NCI-H2107 treated with DMSO at 0.1 percent for 48 hours (cell line): ENCODE data around the gene UGT1A1.

Experiments
- DNase-seq: peaks from one replicate; lab custom pipeline; 2025; ENCODE audit not compliant: unreplicated experiment; lab: John Stamatoyannopoulos, UW

Gene UGT1A1

DNA sequence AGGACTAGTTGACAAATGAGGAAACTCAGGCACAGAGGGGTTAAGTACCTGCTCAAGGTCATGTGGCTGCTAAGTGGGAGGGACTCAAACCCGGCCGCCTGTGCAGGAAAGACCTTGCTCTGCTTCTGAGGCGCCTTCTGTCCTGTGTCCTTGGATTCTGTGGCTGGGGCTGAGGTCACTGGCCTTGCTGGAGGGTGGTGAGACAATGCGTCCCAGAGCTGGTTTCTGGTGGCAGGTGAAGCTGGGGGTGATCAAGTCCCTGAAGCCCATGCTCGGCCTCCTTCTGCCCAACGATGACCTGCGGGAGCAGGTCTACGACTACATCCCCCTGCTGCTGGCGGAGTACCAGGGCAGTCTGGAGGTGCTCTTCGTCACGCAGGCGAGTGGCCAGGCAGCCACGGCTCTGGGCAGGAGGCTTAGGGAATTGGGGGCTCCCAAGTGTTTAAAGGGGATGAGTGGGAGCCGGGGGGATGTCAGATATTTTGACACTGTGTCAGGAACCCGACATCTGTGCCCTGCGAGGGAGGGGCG, 34.1 kb downstream of the UGT1A1 start:
- DNase-seq: no peak

DNA sequence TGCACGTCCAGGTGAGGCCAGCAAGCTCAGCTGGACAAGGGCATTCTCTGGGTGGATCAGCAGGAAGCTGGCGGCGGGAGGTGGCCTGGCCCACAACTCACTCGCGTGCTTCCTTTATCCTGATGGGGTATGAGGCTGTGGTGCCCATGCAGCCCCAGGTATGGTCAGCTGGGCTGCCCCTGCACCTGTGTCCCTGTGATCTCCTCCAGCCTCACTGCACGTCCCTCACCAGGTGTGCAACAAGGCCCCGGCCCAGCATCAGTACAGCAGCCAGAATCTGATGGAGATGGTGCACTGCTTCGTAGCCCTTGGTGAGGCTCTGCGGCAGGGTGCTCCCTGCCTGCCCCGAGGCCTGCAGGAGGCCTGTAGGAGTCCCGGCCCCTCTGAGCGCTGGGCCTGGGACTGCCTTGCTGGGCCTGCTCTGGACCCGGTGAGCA, 35.7 kb downstream of the UGT1A1 start:
- no peak for DNase-seq

DNA sequence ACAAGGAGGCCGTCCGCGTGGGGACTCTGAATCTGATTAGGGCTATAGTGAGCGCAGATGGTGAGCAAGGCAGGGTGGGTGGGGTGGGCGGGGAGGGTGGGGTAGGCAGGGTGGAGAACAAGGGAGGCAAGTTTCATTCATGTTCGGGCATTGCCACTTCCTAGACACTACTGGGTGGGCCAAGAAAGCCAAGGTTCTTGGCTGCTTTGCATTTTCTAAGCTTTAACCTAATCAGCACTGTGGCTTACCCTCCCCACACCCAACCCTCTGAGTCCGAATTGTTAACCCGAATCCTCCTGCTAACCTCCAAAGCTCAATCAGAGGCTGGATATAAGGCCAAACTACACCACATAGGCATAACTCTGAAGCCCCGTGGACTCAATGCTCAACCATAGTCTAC, 36.2 kb downstream of the UGT1A1 start:
- DNase-seq: no peak

DNA sequence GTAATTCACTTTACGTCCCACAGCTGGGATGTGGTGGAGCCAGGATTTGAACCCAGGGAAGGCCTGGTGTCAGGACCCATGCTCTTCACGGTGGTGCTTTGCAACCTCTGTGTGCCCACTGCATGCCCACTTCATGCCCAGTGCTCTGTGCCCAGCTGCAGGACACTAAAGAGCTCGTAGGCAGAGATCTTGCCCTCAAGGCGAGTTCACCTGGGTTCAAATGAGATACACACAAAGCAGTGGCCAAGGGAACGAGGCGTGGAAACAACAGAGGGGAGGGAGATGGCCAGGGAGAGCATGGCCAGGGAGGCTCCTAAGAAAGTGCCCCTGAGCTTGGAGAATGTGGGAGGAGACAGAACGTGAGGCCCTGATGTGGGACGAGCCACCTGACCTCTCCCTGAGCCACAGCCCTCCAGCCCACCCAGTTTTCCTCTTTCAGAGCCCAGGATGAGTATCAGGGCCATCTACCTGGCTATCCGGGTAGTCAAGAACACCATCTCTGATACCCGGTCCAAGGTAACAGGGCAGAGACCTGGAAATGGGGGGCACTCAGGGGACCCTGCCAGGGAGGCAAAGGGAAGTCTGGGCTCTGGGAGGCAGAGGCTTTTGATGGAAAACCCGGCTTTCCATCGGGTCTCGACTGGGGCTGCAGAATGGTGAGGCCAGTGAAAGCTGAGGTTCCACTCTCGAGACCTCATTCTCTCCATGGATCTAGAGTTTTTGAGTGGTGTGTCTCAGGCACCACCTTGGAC, 38.4 kb downstream of the UGT1A1 start:
- DNase-seq: no peak

DNA sequence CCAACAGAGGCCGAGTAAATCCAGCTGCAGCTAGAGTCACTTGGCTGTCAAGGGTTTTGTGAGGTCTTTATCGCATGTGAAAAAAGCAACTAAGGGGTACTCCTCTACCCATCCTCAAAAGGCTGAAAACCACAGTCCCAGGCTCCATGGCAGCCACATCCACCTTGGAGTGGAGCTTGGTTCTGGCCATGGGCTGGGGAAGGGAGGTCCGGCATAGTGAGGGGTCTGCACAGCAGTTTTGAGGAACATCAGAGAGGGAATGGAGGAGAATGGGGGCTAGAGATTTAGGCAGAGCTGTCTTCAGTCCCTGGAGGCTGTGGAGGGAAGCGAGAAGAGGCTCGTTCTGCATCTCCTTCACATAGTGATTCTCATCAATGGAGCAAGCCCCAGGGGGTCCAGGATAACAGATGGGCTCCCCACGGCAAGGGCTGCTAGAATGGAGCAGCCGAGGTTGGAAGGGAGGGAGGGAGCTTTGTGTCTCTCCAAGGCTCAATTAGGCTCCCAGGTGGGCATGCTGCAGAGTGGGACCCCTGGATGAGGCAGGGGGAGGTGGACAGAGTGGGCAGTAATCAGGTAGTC, 39.1 kb downstream of the UGT1A1 start:
- DNase-seq: no peak

DNA sequence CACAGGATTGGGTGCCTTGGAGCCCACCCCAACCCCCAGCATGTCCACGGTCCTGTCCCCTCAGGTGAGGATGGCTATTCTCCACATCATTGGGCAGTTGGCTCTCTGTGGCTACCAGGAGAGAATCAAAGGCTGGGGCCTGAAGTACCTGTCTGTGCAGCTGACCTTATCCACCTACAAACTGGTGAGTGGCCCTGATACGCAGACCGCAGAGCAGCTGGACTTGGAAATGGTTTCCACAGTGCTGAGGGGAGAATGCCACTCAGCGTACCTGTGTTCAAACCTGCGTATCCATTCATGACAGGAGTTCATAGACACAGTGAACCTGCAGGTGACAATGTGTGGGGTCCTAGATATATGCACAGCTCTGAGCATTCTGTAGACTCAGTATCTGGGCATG, 39.6 kb downstream of the UGT1A1 start:
- DNase-seq: no peak

DNA sequence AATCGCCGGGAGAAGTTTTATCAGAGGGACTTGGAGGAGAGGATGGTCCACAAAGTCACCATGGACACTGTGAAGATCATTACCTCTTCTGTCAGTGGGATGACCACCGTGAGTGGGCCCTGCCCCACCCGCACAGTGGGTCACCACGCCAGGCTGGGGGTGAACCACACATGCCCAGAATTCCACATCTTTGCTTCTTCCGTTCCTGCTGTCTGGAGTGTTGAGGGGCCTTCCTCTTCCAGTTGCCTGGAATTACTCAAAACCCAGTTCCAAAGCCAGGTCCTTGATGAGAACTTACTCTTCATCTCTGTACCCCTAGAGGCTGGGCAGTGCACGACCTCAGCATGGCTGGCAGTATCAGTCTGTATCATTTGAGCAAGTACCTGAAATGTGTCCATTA, 40.1 kb downstream of the UGT1A1 start:
- no peak for DNase-seq

DNA sequence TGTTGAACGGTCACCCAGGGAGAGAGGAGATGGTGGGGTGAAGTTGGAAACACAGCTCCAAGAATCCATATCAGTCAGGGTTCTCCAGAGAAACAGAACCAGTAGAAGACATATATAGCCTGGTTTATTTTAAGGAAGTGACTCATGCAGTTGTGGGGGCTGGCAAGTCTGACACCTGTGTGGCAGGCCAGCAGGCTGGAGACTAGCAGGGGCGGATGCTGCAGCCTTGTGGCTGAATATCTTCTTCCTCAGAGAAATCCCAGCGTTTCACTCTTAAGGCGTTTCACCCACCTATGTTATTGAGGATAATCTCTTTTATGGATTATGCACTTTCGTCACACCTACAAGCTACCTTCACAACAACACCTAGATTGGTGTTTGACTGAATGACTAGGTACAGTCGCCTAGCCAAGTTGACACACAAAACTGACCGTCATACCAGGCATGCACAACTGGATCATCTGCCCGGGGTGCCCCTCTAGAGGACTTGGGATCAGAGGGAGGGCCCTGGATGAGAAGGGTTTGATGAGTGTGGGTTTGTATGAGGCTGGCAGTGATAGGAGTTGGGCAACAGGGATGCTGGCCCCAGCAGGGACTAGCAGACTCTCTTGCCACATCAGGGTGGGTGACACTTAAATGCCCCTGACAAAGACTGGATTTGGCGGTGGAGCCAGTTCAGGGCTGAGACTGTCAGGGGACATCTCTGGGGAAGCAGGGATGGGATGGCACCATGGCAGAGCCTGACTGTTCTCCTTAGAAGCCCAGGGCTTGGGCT, 41.5 kb downstream of the UGT1A1 start:
- DNase-seq: no peak

DNA sequence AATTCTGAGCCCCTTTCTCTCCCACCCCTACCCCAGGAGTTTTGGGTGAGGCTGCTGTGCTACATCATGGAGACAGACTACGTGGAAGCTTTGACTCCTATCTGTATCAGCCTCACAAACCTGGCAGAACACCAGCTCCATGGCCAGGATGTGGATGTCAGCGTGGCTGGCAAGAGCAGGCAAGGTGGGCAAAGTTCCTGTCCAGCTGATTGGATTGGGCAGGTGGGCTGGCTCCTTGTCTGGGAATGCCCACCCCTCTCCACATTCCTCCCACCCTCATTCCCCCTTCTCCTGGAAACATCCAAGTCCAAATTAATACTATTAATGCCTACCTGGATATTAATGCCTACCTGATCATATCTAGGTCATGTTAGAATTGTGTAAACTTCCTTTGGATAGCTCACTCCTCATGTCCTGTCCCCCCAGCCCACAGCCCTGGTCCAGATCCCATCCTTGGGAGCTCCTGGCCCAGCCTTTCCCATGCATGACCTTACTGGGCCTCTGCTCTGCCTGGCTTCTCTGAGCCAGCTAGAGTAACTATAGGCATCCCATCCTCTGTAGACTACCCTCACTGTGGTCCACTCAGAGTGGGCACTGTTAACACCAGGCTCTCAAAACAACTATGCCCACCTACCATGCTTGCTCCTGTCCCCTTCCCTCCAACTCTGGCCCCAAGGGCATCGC, 42.2 kb downstream of the UGT1A1 start:
- no peak for DNase-seq

DNA sequence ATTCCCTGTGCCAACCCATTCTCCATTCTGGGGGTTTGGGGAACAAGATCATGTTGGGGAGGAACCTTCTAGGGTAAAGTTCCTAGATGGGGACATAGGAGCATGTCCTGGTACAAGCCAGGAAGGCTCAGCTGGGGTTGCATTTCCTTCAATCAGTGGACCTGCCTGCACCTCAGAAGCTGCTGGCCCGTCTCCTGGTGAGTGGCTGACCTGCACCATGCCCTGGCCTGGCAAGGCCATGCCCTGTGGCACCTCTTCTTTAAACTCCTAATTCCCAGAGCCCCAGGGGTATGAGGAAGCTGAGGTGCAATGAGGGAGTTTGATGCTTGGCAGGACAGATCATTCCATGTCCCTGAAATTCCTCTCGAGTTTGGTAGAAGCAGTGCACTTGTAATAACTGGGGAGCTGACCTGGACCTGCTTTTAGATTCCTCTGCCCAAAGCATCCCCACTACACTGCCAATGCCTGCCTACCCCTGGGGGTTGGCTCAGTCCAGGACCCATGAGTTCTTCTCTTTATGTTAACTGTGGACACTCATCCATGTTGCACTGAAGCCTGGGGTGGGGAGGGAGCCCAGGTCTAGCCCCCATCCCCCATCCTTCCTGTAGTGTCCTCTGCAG, 43.3 kb downstream of the UGT1A1 start:
- DNase-seq: no peak

DNA sequence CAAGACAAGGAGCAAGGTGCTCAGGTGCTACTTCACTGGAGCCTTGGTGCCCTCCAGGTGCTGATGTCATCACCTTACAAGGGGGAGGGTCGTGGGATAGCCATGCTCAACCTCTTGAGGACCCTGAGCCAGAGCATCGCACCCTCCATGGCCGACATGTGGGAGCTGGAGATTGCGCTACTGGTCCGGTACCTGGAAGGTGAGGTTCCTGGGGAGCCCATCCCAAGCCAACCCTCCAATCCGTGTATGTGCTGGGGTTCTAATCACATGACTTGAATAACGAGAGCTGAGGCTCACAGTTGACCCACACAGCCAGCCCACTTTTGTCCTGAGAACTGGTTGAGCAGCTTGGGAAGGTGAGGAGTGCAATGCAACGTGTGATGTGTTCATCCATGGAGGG, 43.9 kb downstream of the UGT1A1 start:
- DNase-seq: no peak

DNA sequence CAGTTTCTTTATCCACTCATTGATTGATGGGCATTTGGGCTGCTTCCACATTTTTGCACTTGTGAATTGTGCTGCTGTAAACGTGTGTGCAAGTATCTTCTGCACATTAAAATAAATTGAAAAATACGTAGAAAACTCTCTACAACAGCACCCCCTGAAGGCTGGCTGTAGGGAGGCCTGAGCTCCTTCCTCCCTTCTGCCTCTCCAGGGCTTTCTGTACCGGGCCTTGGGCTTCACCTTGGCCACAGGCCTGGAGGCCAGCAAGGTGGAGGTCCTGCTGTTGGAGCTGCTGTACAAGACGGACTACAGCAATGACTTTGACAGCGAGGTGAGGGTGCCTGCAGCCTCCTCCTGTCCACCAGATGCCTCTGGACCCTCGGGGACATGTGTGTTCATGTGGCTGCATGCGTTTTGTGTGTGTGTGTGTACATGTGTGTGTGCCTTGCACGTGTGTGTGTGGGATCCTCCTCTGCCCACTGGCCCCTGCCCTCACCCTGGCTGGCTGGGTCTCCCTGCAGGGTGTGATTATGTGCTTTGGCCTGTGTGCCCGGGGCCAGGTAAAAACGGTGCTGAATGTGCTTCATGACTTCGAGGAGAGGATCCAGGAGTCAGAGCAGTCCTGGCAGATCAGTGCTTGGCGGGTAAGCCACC, 47.3 kb downstream of the UGT1A1 start:
- no peak for DNase-seq

DNA sequence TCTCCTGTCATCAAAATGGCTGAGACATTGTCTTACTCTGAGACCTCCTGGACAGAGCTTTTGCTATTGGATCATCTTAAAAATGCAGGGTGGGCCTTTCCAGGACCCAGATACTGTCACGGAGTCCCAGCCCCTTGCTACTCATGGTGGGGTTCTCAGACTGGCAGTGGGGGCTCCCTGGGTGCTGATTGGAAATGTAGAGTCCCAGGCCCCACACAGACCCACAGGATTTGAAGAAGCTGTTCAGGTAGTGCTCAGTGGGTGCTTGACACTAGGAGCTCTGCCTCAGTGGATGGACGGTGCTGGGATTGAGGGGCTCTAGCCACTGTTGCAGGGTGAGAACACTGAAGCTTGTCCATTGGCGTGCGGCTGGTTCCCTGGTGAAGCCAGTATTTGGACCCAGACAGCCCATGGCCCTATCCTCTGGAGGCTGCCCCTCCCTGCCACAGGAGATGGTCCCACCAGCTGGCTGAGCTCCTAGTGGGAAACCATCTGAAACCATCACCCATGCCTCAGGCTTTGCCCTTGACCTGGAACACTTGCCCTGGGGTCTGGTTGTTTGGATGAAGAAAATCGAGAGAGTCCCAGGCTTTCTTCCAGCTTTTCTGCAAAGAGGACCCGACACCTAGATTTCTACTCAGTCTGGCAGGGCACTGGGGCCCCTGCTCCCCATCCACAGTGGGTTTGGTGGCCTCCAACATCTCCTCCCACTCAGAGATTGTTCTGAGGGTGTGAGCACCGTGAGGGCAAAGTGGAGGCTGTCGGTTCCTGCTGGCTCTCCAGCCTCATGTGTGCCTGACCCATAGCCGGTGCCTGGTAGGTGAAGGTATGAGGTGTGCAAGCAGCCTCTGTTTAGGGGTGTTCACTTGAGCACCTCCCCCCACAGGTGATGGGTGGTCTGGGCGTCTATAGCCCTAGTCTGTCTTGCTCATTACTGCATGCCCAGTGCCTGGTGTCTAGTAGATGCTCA, 48.2 kb downstream of the UGT1A1 start:
- no peak for DNase-seq

DNA sequence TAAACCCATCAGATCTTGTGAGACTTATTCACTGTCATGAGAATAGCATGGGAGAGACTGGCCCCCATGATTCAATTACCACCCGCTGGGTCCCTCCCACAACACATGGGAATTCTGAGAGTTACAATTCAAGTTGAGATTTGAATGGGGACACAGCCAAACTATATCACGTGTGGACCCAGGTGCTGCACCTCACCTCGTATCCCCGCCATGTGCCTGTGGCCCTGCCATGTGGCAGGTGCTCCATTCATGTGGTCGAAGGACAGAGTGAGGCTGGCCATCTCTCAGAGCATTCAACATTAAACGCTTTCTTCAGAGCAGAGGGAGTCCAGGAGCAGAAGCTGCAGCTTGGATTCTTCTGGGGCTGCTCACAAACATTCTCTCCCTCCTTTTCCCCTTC, 50.3 kb downstream of the UGT1A1 start:
- DNase-seq: no peak

DNA sequence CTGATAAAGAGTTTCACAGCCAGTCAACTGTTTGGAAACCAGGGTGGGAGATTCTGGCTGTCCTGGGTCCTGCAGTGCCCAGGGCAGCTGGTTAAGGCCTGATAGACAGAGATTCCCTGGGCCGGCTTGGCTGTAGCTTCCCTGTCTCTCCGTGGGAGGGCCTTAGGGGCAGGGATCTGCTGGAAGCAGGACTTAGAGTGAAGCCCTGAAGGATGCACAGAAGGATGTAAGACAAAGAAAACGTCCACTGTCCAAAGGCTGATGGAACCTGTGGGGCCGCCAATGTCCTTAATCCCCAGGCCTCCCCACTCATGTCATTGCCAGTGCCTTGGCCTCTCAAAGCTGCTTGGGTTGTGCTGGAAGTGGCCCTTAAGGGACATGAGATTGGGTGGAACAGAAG, 51.0 kb downstream of the UGT1A1 start:
- DNase-seq: no peak

DNA sequence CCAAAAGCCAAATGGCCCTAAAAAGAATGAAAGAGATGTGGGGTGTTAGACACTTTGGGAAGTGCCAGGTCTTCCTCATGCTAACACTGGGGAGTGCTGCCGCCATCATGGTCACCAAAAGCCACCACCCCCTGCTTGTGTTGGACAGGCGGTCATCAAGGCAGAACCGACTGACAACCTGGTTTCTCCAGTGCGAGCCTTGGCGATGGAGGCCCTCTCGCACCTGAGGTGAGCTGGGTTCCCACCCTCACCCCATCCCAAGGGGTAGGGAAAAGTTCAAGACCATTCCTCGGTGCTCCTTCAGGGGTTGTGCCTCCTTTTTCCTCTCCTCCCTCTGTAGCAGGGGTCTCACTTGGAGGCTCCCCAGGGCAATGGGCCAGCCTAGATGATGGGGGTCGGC, 51.7 kb downstream of the UGT1A1 start:
- no peak for DNase-seq

DNA sequence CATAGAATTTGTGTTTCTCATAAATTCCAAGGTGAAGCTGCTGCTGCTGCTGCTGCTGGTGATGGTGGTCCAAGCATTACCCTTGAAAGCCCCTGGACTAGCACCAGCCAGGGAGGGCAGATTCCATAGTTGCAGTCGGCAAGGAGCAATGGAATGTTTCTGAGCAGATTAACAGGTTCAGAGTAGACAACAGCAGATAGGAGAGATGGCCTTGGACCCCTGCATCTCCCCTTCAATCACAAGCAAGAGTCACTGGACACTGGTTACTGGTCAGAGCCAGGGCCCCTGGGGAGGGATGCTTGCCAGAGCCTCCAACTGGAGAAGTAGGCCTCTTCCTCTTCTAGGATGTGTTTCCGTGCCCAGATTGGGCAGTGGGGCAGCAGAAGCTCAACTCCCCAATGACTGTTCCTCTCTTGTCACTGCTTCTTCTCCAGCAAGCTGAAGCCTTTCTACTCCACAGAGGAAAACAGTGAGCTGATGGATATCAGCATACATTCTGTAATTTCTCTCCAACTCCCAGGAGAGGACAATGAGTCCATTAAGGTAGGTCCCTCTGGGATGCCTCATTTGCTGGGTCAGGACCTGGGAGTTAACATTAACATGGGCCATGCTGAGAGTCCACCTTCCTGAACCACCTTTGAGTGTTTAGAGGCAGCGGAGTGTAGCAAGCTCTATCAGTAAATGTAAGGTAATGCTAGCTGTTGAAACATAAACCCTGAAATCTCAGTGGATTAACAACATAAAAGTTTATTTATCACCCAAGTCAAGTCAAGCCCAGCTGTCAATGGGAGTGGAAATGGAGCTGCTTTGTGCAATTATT, 53.4 kb downstream of the UGT1A1 start:
- no peak for DNase-seq

DNA sequence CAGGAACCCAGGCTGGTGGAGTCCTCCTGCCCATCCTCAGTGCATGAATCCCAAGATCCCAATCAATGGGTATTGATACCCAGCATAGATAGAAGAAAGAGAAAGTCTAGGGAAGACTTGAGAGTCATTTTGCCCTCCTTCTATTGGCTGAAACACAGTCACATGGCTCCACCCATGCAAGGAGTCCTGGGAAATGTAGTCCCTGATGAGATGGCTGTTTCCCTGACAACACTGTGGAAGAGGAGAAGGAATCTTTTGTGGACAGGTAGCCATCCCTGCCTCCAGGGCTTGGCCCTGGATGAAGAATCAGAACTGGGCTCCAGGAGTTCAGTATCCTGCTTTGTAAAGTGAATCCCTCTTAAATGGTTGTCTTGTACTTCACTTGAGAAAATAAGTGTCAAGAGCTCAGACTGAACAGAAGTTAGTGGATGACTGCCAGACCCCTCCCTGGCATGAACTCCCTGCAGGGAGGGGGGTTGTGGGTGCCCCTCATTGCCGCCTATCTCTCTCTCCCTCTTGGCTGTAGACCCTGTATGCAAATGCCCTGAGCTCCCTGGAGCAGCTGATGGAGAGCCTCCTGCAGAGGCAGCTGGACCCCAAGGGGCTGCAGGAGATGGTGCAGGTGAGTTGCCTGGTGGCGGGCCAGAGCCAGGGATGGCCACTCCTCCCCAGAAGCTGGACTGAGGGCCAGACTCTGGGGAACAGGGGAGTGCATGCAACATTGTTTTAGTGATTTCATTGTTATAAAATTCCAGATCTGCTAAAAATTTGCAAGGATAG, 54.2 kb downstream of the UGT1A1 start:
- DNase-seq: no peak
